Stimulated activated CD8-positive, alpha-beta memory T cell treated with anti-CD3 and anti-CD28 coated beads, Interleukin-4, amount 100 ng/mL, for 4 hours (primary cell): ENCODE results near the gene SLC20A1.

Source experiments
- DNase-seq, 2 donors: peaks; one replicate each; pipeline ENCODE4 v3.0.0-alpha.2; 2020; ENCODE audit warnings: low read depth in 2 of 2, low spot score in 1 of 2

Gene SLC20A1

DNA sequence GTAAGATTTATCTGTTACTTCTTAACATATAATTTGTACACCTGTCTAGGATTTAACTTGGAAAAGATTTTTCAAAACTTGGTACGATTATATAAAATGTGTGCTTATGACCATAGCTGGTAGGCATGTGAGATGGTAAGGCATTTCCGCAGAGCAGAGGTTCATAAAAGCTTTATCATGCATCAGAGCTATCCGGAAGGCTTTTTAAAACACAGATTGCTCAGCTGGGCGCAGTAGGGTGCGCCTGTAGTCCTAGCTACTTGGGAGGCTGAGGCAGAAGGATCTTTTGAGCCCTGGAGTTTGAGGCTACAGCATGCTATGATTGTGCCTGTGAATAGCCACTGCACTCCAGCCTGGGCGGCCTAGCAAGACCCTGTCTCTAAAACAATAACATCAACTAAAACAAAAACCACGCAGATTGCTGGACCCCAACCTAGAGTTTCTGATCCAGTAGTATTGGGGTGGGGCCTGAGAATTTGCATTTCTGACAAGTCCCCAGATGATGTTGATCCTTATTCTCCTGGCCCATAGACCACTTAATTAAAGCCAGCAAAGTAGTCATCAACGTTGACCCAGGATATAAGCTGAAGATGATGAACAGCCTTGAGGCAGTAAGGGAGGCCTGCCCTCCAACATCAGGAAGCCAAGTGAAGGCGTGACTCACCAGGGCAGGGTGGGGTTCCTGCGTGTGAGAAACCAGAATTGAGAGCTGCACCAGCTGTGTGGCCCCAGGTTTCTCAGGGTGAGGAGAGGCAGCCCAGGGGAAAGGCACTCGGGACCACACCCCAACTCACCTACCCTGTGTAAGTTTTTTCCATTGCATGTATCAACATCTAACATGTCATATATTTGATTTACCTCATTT is 21.6 kb upstream of the SLC20A1 start:
- DNase-seq: peak; percentile 46 to 63

DNA sequence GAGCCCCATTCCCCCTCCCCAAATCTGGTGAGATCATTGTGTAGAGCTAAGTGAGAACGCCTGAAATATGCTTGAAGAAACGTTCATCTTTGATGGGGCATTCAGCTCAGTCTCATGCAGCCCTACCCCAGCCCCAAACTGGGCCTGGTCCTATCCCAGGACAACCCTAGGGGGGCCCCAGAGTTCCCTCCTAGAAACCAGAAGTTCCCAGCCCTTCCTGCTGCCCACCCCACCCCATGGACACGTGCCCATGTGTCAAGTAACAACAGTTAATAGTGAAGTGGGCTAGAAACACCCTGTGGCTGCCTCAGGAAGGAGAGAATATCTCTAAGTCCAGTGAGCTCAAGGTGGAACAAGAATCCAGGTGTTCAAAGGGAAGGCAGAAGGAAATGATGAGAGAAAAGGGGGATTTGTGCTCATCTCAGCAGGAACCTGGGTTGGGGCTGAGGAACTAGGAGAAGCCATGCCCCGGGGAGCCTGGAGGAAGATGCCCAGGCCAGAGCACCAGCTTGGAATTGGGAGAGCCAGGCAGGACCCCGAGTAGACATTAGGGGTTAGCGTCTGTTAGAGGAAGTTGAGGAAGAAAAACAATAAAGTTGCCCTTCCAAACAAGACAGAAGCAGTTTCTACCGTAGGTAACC is 20.1 kb upstream of the SLC20A1 start:
- DNase-seq: no peak

GRCh38 chr2:112626604-112627059 is 19.1 kb upstream of the SLC20A1 start:
- peak in 1 of 2 donors; percentile 29 for DNase-seq

GRCh38 chr2:112627060-112628040 is 18.4 kb upstream of the SLC20A1 start:
- DNase-seq: no peak

GRCh38 chr2:112629224-112629623 is 16.5 kb upstream of the SLC20A1 start:
- no peak for DNase-seq

- no peak for DNase-seq
Measured at GRCh38 chr2:112629823-112630222, 15.9 kb upstream of the SLC20A1 start.

DNA sequence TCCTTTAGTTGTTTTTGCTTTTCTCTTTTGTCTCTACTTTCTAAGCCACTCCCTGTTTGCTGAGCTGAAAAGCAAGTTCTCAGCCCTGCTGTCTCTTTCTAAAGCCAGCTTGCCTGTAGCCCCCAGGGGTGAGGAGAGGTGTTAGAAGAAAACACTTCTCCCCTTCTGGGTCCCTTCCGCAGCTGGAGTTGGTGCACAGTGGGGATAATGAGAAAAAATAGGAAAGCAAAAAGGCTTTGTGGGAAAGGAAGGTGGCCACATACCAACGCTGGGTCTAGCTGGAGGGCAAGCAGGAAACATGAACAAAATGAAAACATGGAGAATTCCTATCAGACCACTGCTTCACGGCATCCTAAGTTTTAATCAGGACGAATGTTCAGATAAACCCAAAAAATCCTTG is 15.5 kb upstream of the SLC20A1 start:
- no peak for DNase-seq

- no peak for DNase-seq
Measured at GRCh38 chr2:112633708-112634107, 12.0 kb upstream of the SLC20A1 start.

DNA sequence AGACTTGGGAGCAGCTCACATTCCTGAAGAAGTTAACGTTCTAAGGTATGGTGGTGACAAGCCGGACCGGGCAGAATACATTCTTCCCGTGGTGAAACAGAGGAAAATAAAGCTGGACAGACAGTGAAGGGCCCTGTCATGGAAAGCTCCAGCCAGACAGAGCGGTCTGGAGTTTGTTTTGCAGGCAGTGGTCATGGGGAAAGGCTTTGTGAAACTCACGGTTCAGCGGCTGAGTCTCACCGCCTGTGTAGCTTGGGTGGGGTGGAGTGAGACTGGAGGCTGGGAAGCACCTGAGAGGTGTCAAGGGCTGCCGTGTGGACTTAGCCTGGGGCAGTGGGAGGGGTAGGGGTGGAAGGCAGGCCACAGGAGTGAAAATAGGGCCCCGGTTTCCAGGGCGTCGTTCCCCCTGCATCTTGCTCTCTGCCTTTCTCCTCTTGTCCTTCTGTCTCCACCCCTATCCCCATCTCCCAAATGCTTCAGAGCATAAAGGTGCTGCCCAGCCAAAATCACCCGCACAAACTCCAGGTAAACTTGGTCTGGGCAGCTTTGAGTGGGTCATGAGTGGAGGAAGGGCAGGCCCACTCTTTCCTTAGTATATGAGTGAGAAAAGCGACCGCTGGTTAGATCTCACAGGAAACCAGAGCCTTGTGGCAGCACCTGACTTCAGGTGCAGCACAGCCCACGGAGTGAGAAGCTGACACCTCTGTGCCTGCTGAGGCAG is 11.4 kb upstream of the SLC20A1 start:
- DNase-seq: no peak

DNA sequence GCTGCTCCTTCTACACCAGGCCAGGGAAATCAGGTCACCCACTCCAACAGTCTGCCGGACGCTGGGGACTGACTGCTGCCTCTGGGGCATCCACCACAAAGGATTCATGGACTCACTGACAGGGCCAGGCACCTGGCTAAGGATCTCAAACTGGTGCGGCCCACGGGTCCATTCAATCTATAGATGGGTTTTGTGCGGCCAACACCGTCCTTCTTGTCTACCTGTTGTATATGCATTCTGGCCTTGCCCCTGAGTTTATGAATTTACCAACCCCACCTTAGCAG is 10.9 kb upstream of the SLC20A1 start:
- DNase-seq: no peak

GRCh38 chr2:112636605-112637288 is 9.0 kb upstream of the SLC20A1 start:
- no peak for DNase-seq

GRCh38 chr2:112637289-112637660 is 8.5 kb upstream of the SLC20A1 start:
- no peak for DNase-seq

DNA sequence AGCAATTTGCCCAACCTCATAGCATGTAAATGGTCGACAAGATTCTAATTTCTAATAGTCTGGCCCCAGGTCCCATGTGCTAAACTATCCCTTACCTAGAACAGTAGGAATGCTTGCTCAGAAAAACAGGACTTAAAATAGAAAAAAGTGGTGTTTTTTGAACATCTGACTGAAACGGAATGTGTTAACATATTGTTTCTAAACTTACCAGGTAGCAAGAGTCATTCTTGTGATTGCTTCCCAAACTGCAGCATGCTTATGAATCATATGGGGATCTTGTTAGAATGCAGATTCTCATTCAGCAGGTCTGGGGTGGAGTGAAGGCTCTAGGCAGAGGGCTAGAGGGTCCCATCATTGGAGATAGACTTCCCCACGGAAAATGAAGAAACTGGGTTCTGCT is 5.8 kb upstream of the SLC20A1 start:
- no peak for DNase-seq

GRCh38 chr2:112640467-112640799 is 5.3 kb upstream of the SLC20A1 start:
- no peak for DNase-seq

- no peak for DNase-seq
Measured at GRCh38 chr2:112640800-112641675, 4.7 kb upstream of the SLC20A1 start.

GRCh38 chr2:112641701-112642100 is 4.0 kb upstream of the SLC20A1 start:
- no peak for DNase-seq

DNA sequence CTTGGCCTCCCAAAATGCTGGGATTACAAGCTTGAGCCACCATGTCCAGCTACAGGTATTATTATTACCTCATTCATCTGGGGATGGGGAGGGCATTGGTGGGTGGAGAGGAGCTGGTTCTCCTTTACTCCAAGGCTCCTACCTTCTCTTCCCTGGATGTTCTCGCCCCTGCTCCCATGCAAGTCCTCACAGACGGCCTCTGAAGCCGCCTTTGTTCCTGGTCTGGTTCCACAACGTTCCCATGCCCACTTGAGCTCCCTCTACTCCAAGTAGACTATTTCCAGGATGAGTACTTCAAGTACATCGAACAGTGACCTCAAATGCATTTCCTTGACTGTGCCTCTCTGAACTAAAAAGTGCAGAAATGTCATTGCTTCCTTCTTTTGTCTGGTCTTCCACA is 3.2 kb upstream of the SLC20A1 start:
- no peak for DNase-seq

DNA sequence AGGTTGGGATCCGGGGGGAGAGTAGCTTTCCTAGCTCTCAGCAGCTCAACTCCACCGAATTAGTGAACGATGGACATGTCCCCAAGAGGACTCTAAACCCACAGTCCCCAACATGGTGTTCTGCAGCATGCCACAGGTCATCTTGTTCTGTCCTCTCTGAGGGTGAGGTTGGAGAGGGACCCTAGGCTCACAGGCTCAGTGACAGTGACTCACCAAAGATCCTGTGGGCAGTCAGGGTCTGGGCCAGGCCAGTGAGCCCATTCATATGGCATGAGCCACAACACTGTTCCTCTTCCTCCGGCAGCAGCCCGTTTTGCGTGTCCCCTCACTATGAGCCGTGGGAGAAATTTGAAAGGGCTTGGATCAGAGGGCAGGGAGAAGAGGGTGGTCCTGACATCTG is 2.8 kb upstream of the SLC20A1 start:
- DNase-seq: no peak

DNA sequence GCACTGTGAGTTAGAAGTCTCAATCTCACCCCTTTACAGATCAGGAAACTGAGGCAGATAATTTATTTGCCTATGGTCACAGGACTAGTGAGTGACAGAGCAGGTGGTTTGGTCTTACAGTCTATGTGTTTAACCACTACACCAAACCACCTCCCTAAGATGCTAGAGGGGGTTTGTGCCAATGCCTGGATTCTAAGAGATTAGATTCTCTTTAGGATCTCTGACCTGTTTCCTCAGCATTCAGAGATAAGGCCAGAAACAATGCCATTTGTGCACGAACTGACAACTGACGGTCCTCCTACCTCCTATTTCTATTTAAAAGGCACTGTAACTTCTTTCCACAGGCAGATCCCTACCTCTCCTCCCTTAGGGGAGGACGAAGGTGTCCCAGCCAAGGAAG is 2.3 kb upstream of the SLC20A1 start:
- DNase-seq: no peak
